ENCODE results near the gene HSPA12B.

DNA sequence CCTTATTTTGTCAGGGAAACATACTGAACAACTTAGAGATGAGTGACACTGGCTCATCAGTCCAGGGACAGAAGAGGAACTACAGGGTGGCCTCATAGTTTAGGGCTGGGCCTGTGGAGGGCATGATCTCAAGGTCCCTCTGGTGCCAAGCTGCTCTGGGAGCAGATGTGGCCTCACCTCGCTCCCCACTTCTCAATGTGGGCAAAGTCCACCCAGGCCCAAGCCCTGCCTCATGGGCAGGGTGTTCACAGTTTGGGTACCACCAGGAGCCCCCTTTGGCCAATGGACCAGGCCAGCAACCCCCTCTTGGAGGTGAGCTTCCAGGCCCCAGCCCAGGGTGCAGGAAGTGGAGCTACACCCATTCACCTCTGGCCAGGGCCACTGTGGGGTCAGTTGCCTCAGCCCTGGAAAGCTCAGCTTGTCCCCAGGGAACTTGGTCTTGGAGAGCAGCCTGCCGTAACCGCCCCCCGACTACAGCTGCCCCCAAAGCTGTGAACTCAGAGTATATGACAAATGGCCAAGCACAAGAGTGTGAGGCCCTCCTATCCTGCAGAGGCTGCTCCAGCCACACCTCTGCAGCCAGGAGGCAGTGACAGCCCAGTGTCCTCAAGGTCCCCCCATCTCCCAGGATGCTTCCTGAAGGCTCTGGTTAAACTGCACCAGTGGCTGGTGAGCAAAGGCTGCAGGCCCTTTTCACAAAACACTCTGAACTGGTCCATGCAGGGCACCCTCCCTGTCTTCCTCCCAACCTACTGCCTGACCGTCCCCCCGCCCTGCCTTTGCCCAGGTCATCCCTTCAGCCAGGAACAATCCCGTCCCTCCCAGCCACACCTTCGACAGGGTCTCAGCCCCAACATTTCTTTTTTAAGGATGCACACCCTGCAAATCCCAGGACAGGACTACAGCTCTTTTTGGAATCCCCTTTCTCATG lies 31.5 kb downstream of the HSPA12B start:
- TF ChIP-seq POLR2AphosphoS5 (IDR thresholded peaks at IDR 0.05), result no peak
- TF ChIP-seq, protein P1, sequence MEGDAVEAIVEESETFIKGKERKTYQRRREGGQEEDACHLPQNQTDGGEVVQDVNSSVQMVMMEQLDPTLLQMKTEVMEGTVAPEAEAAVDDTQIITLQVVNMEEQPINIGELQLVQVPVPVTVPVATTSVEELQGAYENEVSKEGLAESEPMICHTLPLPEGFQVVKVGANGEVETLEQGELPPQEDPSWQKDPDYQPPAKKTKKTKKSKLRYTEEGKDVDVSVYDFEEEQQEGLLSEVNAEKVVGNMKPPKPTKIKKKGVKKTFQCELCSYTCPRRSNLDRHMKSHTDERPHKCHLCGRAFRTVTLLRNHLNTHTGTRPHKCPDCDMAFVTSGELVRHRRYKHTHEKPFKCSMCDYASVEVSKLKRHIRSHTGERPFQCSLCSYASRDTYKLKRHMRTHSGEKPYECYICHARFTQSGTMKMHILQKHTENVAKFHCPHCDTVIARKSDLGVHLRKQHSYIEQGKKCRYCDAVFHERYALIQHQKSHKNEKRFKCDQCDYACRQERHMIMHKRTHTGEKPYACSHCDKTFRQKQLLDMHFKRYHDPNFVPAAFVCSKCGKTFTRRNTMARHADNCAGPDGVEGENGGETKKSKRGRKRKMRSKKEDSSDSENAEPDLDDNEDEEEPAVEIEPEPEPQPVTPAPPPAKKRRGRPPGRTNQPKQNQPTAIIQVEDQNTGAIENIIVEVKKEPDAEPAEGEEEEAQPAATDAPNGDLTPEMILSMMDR (IDR thresholded peaks at IDR 0.05), result no peak

Data from prostate gland (tissue), 2 donors.